K562 (cell line): ENCODE results near the gene MYO3B. TPM values are rescaled to one million over a fixed set of nuclear protein-coding genes. Genes with fewer than 3 reads are reported as not detected.

Source experiments
- BCL6 ChIP-seq: fragments of 250-450 bp; sonication (Bioruptor Pico); IDR thresholded peaks from 2 replicates; pipeline ENCODE4 v1.4.0; 2020
- BHLHE40 ChIP-seq: IDR thresholded peaks from 2 replicates; pipeline ENCODE4 v1.6.1; 2011; ENCODE audit warnings: low read length, improper control_type of control experiment
- CBX1 ChIP-seq: sonication (generic); IDR thresholded peaks from 2 replicates; pipeline ENCODE4 v1.6.1; 2016; ENCODE audit warnings: antibody characterized with exemption, low read depth, mild to moderate bottlenecking
- CEBPG ChIP-seq, 3 experiments: fragments of 200-800 bp in 1 of 3; sonication (Bioruptor generic) in 1 of 3; sonication (generic) in 1 of 3; formaldehyde crosslinking in 1 of 3; IDR thresholded peaks in 2 of 3; conservative IDR thresholded peaks in 1 of 3; 2 replicates each; pipeline versions ENCODE4 v1.6.1 to v1.8.0; 2016 to 2022; ENCODE audit warnings: missing compliant biosample characterization in 2 of 3, missing genetic modification characterization in 2 of 3, mild to moderate bottlenecking in 1 of 3, missing genetic modification reagents in 1 of 3
- CTCF ChIP-seq, 3 experiments: IDR thresholded peaks in 2 of 3; conservative IDR thresholded peaks in 1 of 3; 2 replicates each; pipeline ENCODE4 v1.5.1; 2011 to 2012; ENCODE audit warnings: low read length in 3 of 3, mild to moderate bottlenecking in 3 of 3, control low read depth in 2 of 3, improper control_type of control experiment in 1 of 3, inconsistent platforms in 1 of 3, low read depth in 1 of 3, mixed read lengths in 1 of 3, moderate library complexity in 1 of 3; ENCODE audit not compliant: insufficient read depth in 2 of 3
- DIDO1 ChIP-seq: fragments of 450-650 bp; IDR thresholded peaks from 2 replicates; pipeline ENCODE4 v1.6.1; 2016; ENCODE audit warnings: low read depth, missing biosample characterization, missing genetic modification characterization
- IRF9 ChIP-seq: fragments of 450-650 bp; IDR thresholded peaks from 2 replicates; pipeline ENCODE4 v1.6.1; 2016; ENCODE audit warnings: missing biosample characterization, missing genetic modification characterization
- MAFF ChIP-seq: IDR thresholded peaks from 2 replicates; pipeline ENCODE4 v1.6.1; 2012; ENCODE audit warnings: low read length, improper control_type of control experiment
- NCOR1 ChIP-seq: fragments of 450-650 bp; IDR thresholded peaks from 2 replicates; pipeline ENCODE4 v1.6.1; 2016; ENCODE audit warnings: mild to moderate bottlenecking, moderate library complexity
- NFRKB ChIP-seq: fragments of 450-650 bp; IDR thresholded peaks from 2 replicates; pipeline ENCODE4 v1.6.1; 2016; ENCODE audit warnings: low read depth
- NKRF ChIP-seq: fragments of 450-650 bp; IDR thresholded peaks from 2 replicates; pipeline ENCODE4 v1.6.1; 2016; ENCODE audit warnings: borderline replicate concordance
- RFX5 ChIP-seq: IDR thresholded peaks from 2 replicates; pipeline ENCODE4 v1.6.1; 2011; ENCODE audit warnings: low read depth, mild to moderate bottlenecking, improper control_type of control experiment, low read length
- SRF ChIP-seq, 2 experiments: fragments of 250-450, 450-650 bp in 1 of 2; sonication (Bioruptor Pico) in 1 of 2; sonication (generic) in 1 of 2; formaldehyde crosslinking; IDR thresholded peaks; 2 replicates each; pipeline versions ENCODE4 v1.5.0 to v1.5.1; 2020 to 2022; ENCODE audit warnings: mild to moderate bottlenecking in 1 of 2, missing genetic modification reagents in 1 of 2
- ZBTB11 ChIP-seq, 3 experiments: fragments of 200-800 bp in 1 of 3; fragments of 250-450 bp in 1 of 3; fragments of 450-650 bp in 1 of 3; sonication (Bioruptor Pico) in 1 of 3; sonication (Bioruptor generic) in 1 of 3; formaldehyde crosslinking in 1 of 3; IDR thresholded peaks; 2 replicates each; pipeline versions ENCODE4 v1.6.1 to v1.8.0; 2016 to 2022; ENCODE audit warnings: mild to moderate bottlenecking in 2 of 3, missing genetic modification characterization in 2 of 3, missing compliant biosample characterization in 1 of 3, moderate library complexity in 1 of 3
- ZC3H4 ChIP-seq: sonication (generic); formaldehyde crosslinking; IDR thresholded peaks from 2 replicates; pipeline ENCODE4 v1.9.0; 2021; ENCODE audit warnings: missing genetic modification reagents, borderline replicate concordance
- ZNF277 ChIP-seq: fragments of 250-450 bp; sonication (Bioruptor Pico); IDR thresholded peaks from 2 replicates; pipeline ENCODE4 v1.8.0; 2022; ENCODE audit warnings: inconsistent platforms, mild to moderate bottlenecking, moderate library complexity, borderline replicate concordance
- ZNF408 ChIP-seq: fragments of 250-450 bp; sonication (Bioruptor Pico); IDR thresholded peaks from 2 replicates; pipeline ENCODE4 v1.4.0; 2020; ENCODE audit warnings: low read depth, mild to moderate bottlenecking, moderate library complexity
- ZNF830 ChIP-seq: fragments of 250-450 bp; sonication (Bioruptor Pico); IDR thresholded peaks from 2 replicates; pipeline ENCODE4 v1.5.0; 2021; ENCODE audit warnings: mild to moderate bottlenecking
- polyA plus RNA-seq, 8 experiments: library from polyadenylated mRNA; depleted of rRNA in 4 of 8; stranded (reverse) in 5 of 8; unstranded in 3 of 8; fragments of >200 nt; fragmentation: Nextera tagmentation in 2 of 8; fragmentation: Illumina TruSeq in 1 of 8; extraction: Ambion mirVana in 2 of 8; extraction: Trizol in 1 of 8; gene quantifications; 2 replicates each; pipeline versions ENCODE4 v1.2.1 to v1.2.3, GENCODE V29; 2011 to 2014; ENCODE audit warnings: inconsistent platforms in 1 of 8, missing spikeins in 1 of 8
- total RNA-seq, 7 experiments: library from RNA; depleted of rRNA in 6 of 7; stranded (reverse); fragments of >200 nt in 6 of 7; fragmentation: Illumina TruSeq in 2 of 7; extraction: Trizol in 2 of 7; gene quantifications; 2 replicates each; pipeline versions ENCODE4 v1.2.1 to v1.2.3, GENCODE V29; 2011 to 2021; ENCODE audit warnings: low replicate concordance in 1 of 7

Gene MYO3B
- total and polyA plus RNA-seq, 9 of the 15 experiments (the other 6 are each of a cell fraction or from before 2014, with no cell fraction given): 2.7 to 6.5 (median 3.6) TPM

- TF ChIP-seq ZBTB11 (CRISPR knock-in tag; IDR thresholded peaks at IDR 0.05) (no peak), CTCF (IDR thresholded peaks at IDR 0.05 in 2 of 3, conservative IDR thresholded peaks at IDR 0.05 in 1 of 3; ENCODE audit: insufficient read depth in 2 of 3, low read depth in 1 of 3, low read length in 3 of 3) (peak; percentile 93 to 95 (median 93)), MAFF (peak; percentile 51), ZNF830 (CRISPR knock-in tag) (no peak), SRF (CRISPR knock-in tag; IDR thresholded peaks at IDR 0.05) (no peak), IRF9 (tag) (peak; percentile 8; the same call in 1 of the 2 replicates), CBX1 (no peak), NCOR1 (no peak), NFRKB (no peak), BHLHE40 (0 out of 2 replicates have a peak, but pooled peaks have one; percentile 7), NKRF (no peak), RFX5 (no peak), ZNF408 (CRISPR knock-in tag) (no peak), ZNF277 (CRISPR knock-in tag) (no peak), CEBPG (CRISPR knock-in tag; IDR thresholded peaks at IDR 0.05) (no peak), CEBPG (tag; conservative IDR thresholded peaks at IDR 0.05 in 1 of 2, IDR thresholded peaks at IDR 0.05 in 1 of 2) (no peak), DIDO1 (tag) (no peak), ZC3H4 (CRISPR knock-in tag) (no peak), BCL6 (no peak)
Observed at GRCh38 chr2:170324640-170325046, 146.7 kb downstream of the MYO3B start (continued).
